ENCODE results near the gene KLHL7. TPM values are rescaled to one million over a fixed set of nuclear protein-coding genes. Genes with fewer than 3 reads are reported as not detected.
A peak's percentile ranks its signal among the peaks of the same experiment; 100 is the strongest.

Gene KLHL7, protein sequence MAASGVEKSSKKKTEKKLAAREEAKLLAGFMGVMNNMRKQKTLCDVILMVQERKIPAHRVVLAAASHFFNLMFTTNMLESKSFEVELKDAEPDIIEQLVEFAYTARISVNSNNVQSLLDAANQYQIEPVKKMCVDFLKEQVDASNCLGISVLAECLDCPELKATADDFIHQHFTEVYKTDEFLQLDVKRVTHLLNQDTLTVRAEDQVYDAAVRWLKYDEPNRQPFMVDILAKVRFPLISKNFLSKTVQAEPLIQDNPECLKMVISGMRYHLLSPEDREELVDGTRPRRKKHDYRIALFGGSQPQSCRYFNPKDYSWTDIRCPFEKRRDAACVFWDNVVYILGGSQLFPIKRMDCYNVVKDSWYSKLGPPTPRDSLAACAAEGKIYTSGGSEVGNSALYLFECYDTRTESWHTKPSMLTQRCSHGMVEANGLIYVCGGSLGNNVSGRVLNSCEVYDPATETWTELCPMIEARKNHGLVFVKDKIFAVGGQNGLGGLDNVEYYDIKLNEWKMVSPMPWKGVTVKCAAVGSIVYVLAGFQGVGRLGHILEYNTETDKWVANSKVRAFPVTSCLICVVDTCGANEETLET
- 26.0 and 27.1 TPM in 2 replicates for polyA plus RNA-seq (2013)

DNA sequence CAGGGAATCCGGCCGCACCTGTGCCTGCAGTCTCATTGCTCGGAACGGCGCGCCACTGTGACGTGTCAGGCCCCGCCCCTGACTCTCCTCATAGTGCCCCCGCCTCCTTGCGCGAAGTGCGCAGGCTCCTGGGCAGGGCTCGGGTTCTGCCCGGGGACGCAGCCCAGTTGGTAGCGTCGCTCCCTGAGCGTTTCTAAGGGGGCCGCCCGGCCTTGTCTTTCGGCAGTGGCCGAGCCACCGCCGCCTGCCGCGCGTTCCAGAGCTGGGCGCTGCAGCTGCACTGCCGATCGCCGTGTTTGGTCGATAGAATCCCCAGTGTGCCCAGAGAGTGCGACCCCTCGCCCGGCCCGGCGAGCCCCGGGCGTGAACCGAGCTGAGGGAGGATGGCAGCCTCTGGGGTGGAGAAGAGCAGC, at the start of gene KLHL7:
KLHL7 (plus strand) TSS at position 142 of the 413 bp plus-strand sequence; CDS start at position 384, 242 bp downstream.
- peak within 1 kb of the TSS; percentile 42 for H3K4ac ChIP-seq (ENCODE audit: low read depth, low read length)
- H4K91ac ChIP-seq (ENCODE audit: low read depth, low read length) = peak within 1 kb of the TSS; percentile 38
- H3K18ac ChIP-seq (ENCODE audit: low read length) = peak within 1 kb of the TSS; percentile 60
- H3K27ac ChIP-seq (ENCODE audit: low read depth, low read length) = peak within 1 kb of the TSS; percentile 74
- H2AFZ ChIP-seq (ENCODE audit: insufficient read depth, low read length, poor library complexity) = peak within 1 kb of the TSS; percentile 94
- peaks cover 0 to 1% of the 10 kb centered on the region in 2 experiments for H3K4me1 ChIP-seq (ENCODE audit: control insufficient read depth in 1 of 2, insufficient read depth in 2 of 2, low read length in 2 of 2)
- H2BK120ac ChIP-seq (ENCODE audit: insufficient read depth, low read length, poor library complexity) = peak within 1 kb of the TSS; percentile 69
- no peaks in the 10 kb centered on the region for H3K36me3 ChIP-seq (ENCODE audit: control insufficient read depth in 1 of 2, insufficient read depth in 2 of 2, low read length in 2 of 2)
- peak; percentile 97 to 98 for DNase-seq
- H4K8ac ChIP-seq (ENCODE audit: low read depth, low read length) = peak within 1 kb of the TSS; percentile 67
- H3K9ac ChIP-seq (ENCODE audit: low read length) = peak within 1 kb of the TSS; percentile 86
- peaks cover 4% of the 10 kb centered on the region for H3K79me1 ChIP-seq (ENCODE audit: low read length)
- H3K4me3 ChIP-seq (ENCODE audit: low read depth, low read length) = peak within 1 kb of the TSS; percentile 97
- H3K14ac ChIP-seq (ENCODE audit: low read length) = peak within 1 kb of the TSS; percentile 63
- no peak within 1 kb of the TSS for H2BK12ac ChIP-seq (ENCODE audit: low read length)
- peak within 1 kb of the TSS; percentile 60 for H4K12ac ChIP-seq (ENCODE audit: low read depth, low read length)
- peaks cover 6% of the 10 kb centered on the region for H3K79me2 ChIP-seq (ENCODE audit: control insufficient read depth, insufficient read depth, low read length, poor library complexity)
- no peaks in the 10 kb centered on the region for H3K9me3 ChIP-seq (ENCODE audit: insufficient read depth, low read depth, low read length)
- no peaks in the 10 kb centered on the region for H3K27me3 ChIP-seq (ENCODE audit: insufficient read depth, low read length)
- peak within 1 kb of the TSS; percentile 35 for H2BK5ac ChIP-seq (ENCODE audit: low read depth, low read length, poor library complexity)
- H3K4me2 ChIP-seq (ENCODE audit: low read length) = peak within 1 kb of the TSS; percentile 70
- H2AK5ac ChIP-seq (ENCODE audit: low read length) = no peak within 1 kb of the TSS
- H3K23ac ChIP-seq (ENCODE audit: low read length) = no peak within 1 kb of the TSS
- no CpG with 5 or more reads among the region's 40 CpGs for WGBS (ENCODE audit: extremely low coverage, insufficient coverage, insufficient read length)

DNA sequence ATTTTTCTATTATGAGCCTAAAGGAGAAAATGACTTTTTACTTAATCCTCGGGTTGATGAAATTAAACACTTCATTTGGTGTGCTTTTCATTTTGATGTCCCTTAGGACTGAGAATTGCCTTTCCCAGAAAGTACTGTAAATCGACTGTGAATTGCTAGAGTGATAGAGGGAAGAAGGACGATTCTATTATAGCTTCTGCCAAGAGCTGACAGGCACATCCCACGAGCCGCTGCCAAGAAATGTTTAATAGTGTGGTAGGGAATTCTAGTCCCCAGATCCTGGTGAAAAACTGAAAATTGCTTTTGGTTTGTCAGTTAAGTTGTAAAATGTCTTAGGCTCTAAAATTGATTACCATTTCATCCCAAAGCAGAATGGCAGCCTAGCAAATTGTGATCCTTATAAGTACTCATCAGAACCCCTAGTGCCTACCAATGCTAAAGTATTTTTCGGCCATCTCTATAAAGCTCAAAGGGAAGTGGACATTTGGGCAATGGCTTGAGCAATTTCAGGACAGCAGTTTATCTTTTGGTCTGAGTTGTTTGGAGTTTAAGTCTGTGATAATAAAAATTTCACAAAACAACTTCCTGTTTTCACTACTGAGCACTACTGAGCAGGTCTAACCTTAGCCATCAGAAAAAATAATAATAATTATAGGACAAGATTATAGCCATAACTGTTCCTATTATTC, 47.0 kb upstream of the KLHL7 start:
- no peaks in the 10 kb centered on the region for H3K79me1 ChIP-seq (ENCODE audit: low read length)
- no peak overlapping the region for H3K23ac ChIP-seq (ENCODE audit: low read length)
- H2AK5ac ChIP-seq (ENCODE audit: low read length) = no peak overlapping the region
- DNase-seq = no peak
- H3K18ac ChIP-seq (ENCODE audit: low read length) = no peak overlapping the region
- WGBS (ENCODE audit: extremely low coverage, insufficient coverage, insufficient read length) = no CpG with 5 or more reads among the region's 6 CpGs
- no peak overlapping the region for H3K4me3 ChIP-seq (ENCODE audit: low read depth, low read length)
- no peak overlapping the region for H2BK120ac ChIP-seq (ENCODE audit: insufficient read depth, low read length, poor library complexity)
- H3K4me2 ChIP-seq (ENCODE audit: low read length) = no peak overlapping the region
- no peaks in the 10 kb centered on the region for H3K36me3 ChIP-seq (ENCODE audit: control insufficient read depth in 1 of 2, insufficient read depth in 2 of 2, low read length in 2 of 2)
- H3K4ac ChIP-seq (ENCODE audit: low read depth, low read length) = no peak overlapping the region
- H2BK5ac ChIP-seq (ENCODE audit: low read depth, low read length, poor library complexity) = no peak overlapping the region
- no peak overlapping the region for H2BK12ac ChIP-seq (ENCODE audit: low read length)
- no peaks in the 10 kb centered on the region for H3K79me2 ChIP-seq (ENCODE audit: control insufficient read depth, insufficient read depth, low read length, poor library complexity)
- no peak overlapping the region for H3K14ac ChIP-seq (ENCODE audit: low read length)
- no peak overlapping the region for H4K8ac ChIP-seq (ENCODE audit: low read depth, low read length)
- peaks cover 0 to 2% of the 10 kb centered on the region in 2 experiments for H3K4me1 ChIP-seq (ENCODE audit: control insufficient read depth in 1 of 2, insufficient read depth in 2 of 2, low read length in 2 of 2)
- no peak overlapping the region for H3K27ac ChIP-seq (ENCODE audit: low read depth, low read length)
- H3K9me3 ChIP-seq (ENCODE audit: insufficient read depth, low read depth, low read length) = no peaks in the 10 kb centered on the region
- H4K12ac ChIP-seq (ENCODE audit: low read depth, low read length) = no peak overlapping the region
- H4K91ac ChIP-seq (ENCODE audit: low read depth, low read length) = no peak overlapping the region
- H3K9ac ChIP-seq (ENCODE audit: low read length) = no peak overlapping the region
- H2AFZ ChIP-seq (ENCODE audit: insufficient read depth, low read length, poor library complexity) = no peak overlapping the region
- H3K27me3 ChIP-seq (ENCODE audit: insufficient read depth, low read length) = no peaks in the 10 kb centered on the region

DNA sequence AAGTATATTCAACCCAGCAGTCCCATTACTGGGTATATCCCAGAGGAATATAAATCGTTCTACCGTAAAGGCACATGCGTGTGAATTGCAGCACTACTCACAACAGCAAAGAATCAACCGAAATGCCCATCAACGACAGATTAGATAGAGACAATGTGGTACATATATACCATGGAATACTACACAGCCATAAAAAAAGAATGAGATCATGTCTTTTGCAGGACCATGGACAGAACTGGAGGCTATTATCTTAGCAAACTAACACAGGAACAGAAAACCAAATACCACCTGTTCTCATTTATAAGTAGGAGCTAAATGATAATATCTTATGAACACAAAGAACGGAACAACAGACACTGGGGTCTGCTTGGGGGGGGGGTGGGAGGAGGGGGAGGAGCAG, 44.3 kb upstream of the KLHL7 start:
- Histone ChIP-seq H3K4ac (ENCODE audit: low read depth, low read length) (no peak overlapping the region), H3K36me3 (ENCODE audit: control insufficient read depth in 1 of 2, insufficient read depth in 2 of 2, low read length in 2 of 2) (no peaks in the 10 kb centered on the region), H3K23ac (ENCODE audit: low read length) (no peak overlapping the region), H3K79me2 (ENCODE audit: control insufficient read depth, insufficient read depth, low read length, poor library complexity) (no peaks in the 10 kb centered on the region), H3K14ac (ENCODE audit: low read length) (no peak overlapping the region), H4K91ac (ENCODE audit: low read depth, low read length) (no peak overlapping the region), H3K79me1 (ENCODE audit: low read length) (no peaks in the 10 kb centered on the region), H3K18ac (ENCODE audit: low read length) (no peak overlapping the region), H2AK5ac (ENCODE audit: low read length) (no peak overlapping the region), H2BK12ac (ENCODE audit: low read length) (no peak overlapping the region), H3K4me3 (ENCODE audit: low read depth, low read length) (no peak overlapping the region), H2AFZ (ENCODE audit: insufficient read depth, low read length, poor library complexity) (no peak overlapping the region), H2BK120ac (ENCODE audit: insufficient read depth, low read length, poor library complexity) (no peak overlapping the region), H3K27me3 (ENCODE audit: insufficient read depth, low read length) (no peaks in the 10 kb centered on the region), H3K9ac (ENCODE audit: low read length) (no peak overlapping the region), H4K12ac (ENCODE audit: low read depth, low read length) (no peak overlapping the region), H2BK5ac (ENCODE audit: low read depth, low read length, poor library complexity) (no peak overlapping the region), H3K9me3 (ENCODE audit: insufficient read depth, low read depth, low read length) (no peaks in the 10 kb centered on the region), H3K4me2 (ENCODE audit: low read length) (no peak overlapping the region), H3K27ac (ENCODE audit: low read depth, low read length) (no peak overlapping the region), H3K4me1 (ENCODE audit: control insufficient read depth in 1 of 2, insufficient read depth in 2 of 2, low read length in 2 of 2) (peaks cover 0 to 2% of the 10 kb centered on the region in 2 experiments), H4K8ac (ENCODE audit: low read depth, low read length) (no peak overlapping the region)
- DNase-seq = no peak
- no CpG with 5 or more reads among the region's 6 CpGs for WGBS (ENCODE audit: extremely low coverage, insufficient coverage, insufficient read length)

DNA sequence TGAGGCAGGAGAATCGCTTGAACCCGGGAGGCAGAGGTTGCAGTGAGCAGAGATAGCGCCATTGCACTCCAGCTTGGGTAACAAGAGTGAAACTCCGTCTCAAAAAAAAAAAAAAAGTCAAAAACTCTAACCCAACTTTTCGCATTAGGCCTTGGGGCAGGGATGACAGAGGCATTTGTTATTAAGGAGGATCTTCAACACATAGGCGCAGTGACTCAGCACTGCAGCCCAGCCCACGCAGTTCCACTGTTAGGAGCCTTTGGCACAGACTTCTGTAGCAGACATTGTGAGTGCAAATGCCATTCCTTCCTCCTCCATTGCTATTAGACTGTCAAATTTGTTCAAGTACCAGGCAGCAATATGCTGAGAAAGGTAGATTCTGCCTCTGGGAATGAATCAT, 43.1 kb upstream of the KLHL7 start:
- Histone ChIP-seq H3K79me2 (ENCODE audit: control insufficient read depth, insufficient read depth, low read length, poor library complexity) (no peaks in the 10 kb centered on the region), H4K8ac (ENCODE audit: low read depth, low read length) (no peak overlapping the region), H4K12ac (ENCODE audit: low read depth, low read length) (no peak overlapping the region), H3K4me1 (ENCODE audit: control insufficient read depth in 1 of 2, insufficient read depth in 2 of 2, low read length in 2 of 2) (peaks cover 0 to 2% of the 10 kb centered on the region in 2 experiments), H3K14ac (ENCODE audit: low read length) (no peak overlapping the region), H2BK120ac (ENCODE audit: insufficient read depth, low read length, poor library complexity) (no peak overlapping the region), H3K9ac (ENCODE audit: low read length) (no peak overlapping the region), H3K27ac (ENCODE audit: low read depth, low read length) (no peak overlapping the region), H3K79me1 (ENCODE audit: low read length) (no peaks in the 10 kb centered on the region), H3K18ac (ENCODE audit: low read length) (no peak overlapping the region), H3K4me3 (ENCODE audit: low read depth, low read length) (no peak overlapping the region), H2AK5ac (ENCODE audit: low read length) (no peak overlapping the region), H2BK5ac (ENCODE audit: low read depth, low read length, poor library complexity) (no peak overlapping the region), H3K4ac (ENCODE audit: low read depth, low read length) (no peak overlapping the region), H3K4me2 (ENCODE audit: low read length) (no peak overlapping the region), H3K36me3 (ENCODE audit: control insufficient read depth in 1 of 2, insufficient read depth in 2 of 2, low read length in 2 of 2) (no peaks in the 10 kb centered on the region), H4K91ac (ENCODE audit: low read depth, low read length) (no peak overlapping the region), H3K9me3 (ENCODE audit: insufficient read depth, low read depth, low read length) (no peaks in the 10 kb centered on the region), H3K23ac (ENCODE audit: low read length) (no peak overlapping the region), H2AFZ (ENCODE audit: insufficient read depth, low read length, poor library complexity) (no peak overlapping the region), H3K27me3 (ENCODE audit: insufficient read depth, low read length) (no peaks in the 10 kb centered on the region), H2BK12ac (ENCODE audit: low read length) (no peak overlapping the region)
- no CpG with 5 or more reads among the region's 7 CpGs for WGBS (ENCODE audit: extremely low coverage, insufficient coverage, insufficient read length)
- DNase-seq = peak; percentile 43 to 51
